CD4-positive, alpha-beta T cell treated with Interleukin-21 for 1 hour (primary cell): ENCODE results near the gene BLCAP.
"Not testable (repeated sequence)": the region's sequence is repeated elsewhere in the genome, so short reads cannot be mapped to it uniquely, and the experiment has no call there.

Experiments
- DNase-seq: peaks from one replicate; pipeline ENCODE4 v3.0.0-alpha.2; 2020

The BLCAP gene, protein sequence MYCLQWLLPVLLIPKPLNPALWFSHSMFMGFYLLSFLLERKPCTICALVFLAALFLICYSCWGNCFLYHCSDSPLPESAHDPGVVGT

GRCh38 chr20:37527638-37528445 lies at the start of gene BLCAP:
Gene BLCAP, minus strand, starts transcription at chr20:37527876. Its CDS starts 8,702 bp downstream, at chr20:37519174.
- DNase-seq = peak; percentile 94

- DNase-seq = not testable (repeated sequence)
Measured at GRCh38 chr20:37577436-37577835, 49.8 kb upstream of the BLCAP start.

DNA sequence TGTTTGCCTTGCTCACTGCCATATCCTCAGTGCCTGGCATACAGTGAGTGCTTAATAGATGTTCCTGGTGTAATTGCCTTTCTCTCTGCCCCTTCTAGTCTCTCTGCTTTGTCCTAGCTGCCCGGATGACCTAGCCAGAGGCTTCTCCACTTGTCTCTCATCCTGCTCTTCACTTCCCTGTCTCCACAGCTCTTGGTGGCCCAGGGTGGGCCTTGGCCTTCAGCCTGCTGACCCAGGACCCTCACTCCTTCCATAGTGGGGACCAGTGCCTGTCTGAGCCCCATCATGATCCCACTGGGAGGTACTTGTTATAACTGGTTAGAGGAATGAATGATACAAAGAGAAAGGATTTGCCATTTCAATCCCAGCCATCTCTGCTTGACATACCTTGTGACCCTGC lies 49.2 kb upstream of the BLCAP start:
- no peak for DNase-seq

DNA sequence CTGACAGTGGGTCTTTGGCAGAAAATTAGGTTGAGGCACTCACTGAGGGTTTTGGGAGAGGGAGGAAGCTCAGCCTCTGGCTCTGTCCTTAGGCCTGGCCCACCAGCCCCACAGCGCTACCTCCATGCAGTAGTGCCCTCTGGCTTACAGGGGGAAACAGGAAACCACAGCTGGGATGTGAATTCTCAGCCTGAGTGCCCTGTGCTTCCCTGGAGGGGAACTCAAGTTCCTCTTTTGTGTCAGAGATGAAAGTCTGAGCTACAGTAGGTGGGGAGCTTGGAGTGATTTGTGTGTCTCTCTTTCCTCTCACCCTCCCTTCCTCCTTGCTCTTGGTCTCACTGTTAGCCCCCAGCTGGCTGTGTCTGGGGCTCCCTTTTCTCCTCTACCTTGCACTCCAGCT lies 48.2 kb upstream of the BLCAP start:
- no peak for DNase-seq

GRCh38 chr20:37574199-37574890 lies 46.7 kb upstream of the BLCAP start:
- no peak for DNase-seq

DNA sequence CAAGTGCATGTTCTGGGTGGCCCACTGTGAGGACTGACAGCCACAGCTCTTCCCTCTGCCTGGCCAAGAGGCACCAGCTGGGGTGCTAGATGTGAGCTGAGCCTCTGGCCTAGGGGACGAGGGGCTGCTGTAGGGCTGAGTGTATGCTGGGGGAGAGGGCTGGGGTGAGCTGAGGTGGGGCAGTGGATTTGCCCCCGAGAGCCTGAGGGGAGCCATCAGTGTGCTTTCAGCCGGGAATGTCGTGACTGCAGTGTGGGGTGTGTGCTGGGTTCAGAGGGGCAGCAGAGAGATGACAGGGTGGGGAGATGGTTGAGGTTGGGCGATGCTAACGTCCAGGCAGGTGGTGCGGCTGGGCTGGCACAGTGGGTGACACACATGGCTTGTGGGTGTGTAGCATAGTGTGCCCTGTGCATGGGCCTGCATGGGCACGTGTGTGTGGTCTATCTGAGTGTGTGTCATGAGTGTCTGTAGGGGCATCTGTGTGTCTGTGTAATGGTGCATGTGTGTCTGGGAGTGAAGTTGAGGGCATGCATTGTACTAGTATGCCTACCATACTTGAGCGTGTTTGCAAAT lies 46.0 kb upstream of the BLCAP start:
- DNase-seq = no peak

DNA sequence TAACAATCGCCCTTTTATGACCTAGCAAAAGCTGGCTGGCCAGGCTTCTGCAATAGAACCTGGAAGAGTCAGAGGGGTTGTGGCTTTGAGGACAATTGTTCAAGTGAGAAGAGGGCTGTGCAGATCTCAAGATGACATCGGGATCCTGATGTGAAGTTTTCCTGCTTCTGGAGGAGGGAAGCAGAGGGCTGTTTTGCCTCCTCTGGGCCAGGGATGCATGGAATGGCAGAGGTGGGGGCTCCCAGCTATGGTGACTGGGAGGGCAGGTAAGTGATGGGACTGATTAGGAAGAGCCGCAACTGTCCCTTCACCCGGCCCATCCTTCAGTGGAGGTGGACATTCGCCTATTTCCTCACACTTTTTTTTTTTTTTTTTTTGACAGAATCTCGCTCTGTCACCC lies 43.4 kb upstream of the BLCAP start:
- no peak for DNase-seq

GRCh38 chr20:37570419-37570818 lies 42.7 kb upstream of the BLCAP start:
- DNase-seq = no peak

DNA sequence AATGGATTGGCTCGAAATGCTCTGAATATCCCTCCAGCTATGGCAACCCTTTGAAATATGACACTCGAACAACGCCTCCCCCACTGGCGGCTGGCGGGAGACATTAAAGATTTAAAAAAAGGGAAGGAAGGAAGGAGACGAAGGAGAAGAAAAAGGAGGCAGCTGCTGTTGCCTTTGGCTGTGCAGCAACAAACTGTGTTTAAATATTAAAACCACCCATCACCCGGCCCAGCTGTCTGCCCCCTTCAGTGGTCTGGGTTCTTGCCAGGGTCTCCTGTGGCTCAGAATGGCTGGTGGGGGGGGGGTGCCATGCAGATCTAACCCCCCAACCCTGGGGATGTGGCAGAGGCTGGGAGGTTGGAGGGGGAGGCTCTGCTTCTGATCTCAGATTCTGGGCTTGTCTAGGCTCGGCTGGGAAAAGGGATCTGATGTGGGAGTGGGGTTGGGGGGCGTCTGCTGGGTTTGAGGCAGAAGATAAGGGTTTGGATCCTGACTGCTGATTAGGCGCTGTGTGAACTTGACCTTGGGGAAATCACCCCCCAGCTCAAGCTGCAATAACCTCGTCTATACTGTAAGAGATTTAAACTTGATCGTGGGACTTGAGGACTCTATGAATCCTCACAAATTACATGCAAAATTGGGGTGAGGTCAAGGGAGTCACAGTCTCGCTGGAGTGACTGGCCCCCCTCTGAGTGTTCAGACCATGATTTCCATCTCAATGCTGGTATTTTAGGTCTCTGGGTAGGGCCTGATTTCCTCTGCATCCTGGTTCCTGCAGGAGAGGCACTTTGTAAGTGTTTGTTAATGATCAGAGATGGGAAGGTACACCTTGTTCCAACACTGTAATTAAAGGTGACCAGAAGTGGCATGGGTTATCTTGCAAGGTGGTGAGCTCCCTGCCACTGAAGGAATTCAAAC lies 40.3 kb upstream of the BLCAP start:
- no peak for DNase-seq

- DNase-seq = no peak
Measured at GRCh38 chr20:37567331-37567665, 39.6 kb upstream of the BLCAP start.

DNA sequence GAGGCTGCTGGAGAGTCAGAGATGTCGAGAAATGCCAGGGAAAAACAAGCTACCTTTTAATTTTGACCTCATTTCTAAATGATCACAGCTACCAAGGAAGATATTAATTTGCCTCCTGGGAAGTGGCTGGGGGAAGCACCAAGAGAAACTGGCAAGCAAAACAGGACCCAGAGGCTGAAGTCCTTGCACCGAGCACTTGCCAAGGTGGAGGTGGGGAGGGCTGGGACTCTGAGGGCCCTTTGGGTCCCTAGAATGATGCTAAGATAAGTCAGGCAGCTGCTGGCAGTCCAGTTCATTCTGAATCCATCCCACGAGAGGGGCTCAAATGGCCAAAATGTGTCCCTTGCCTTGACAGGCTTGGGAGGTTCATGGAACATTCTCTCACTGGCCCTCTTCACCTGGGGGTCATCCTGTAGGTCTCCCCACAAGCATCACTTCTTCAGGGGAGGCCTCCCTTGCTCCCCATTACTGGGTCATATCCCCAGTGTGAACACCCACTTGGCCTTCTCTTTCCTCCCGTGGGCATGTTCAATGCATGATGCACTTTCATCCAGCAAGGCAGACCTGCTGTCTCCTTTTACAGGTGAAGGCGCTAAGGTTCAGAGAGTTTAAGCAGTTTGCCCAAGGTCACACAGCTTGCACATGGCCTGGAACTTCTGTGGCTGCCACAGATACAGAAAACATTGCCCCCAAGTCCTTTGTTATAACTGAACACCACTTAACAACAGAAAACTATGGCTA lies 39.1 kb upstream of the BLCAP start:
- no peak for DNase-seq

GRCh38 chr20:37565134-37565811 lies 37.6 kb upstream of the BLCAP start:
- no peak for DNase-seq

DNA sequence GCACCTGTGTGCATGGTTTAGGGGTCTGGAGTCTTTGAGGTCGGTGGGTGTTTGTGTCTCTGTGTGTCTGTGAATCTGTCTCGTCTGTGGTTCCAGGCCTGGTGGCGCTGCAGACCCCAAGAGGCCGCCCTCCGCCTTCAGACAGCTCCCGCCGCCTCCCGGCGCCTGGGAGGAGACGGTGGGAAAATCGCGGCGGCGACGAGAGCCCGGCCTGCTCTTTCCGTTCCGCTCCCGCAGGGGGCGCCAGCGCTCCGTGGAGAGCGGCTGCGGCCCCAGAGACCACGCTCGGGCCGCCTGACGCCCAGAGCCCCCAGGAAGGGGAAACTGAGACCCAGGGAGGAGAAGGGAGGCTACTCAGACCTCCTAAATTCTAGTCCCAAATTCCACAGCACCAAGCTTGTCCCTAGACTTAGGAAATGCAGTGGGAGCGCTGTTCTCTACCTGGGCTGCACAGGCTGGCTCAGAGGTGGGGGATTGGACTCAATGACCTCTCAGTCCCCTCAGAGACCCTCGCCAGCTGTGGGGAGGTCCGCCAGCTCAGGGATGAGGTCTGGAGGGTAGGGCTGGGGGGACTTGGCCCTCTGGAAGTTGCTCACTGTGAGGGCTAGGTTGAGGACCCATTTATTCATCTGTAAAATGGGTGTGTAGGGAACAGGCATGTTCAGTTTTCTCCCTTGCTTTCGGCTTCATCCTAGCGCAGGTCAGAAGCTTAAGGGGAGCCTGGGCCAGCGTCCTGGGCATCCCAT lies 36.9 kb upstream of the BLCAP start:
- peak; percentile 25 for DNase-seq

DNA sequence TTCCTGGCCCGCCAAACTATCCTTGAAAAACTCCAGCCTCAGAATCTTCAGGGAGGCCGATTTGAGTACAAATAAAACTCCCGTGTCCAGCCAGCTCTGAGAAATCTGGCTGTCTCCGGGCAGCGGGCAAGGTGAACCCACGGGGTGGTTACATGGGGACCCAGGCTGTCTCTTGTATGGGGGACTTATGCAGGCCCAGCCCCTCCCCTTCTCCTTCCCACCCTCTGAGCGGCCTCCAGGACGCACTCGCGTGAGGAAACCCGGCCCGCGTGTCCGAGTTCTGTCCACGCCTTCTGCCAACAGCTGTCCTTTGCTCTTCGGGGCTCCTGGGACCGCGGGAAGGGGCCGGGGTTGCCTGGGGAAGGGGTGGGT lies 36.3 kb upstream of the BLCAP start:
- DNase-seq = no peak

DNA sequence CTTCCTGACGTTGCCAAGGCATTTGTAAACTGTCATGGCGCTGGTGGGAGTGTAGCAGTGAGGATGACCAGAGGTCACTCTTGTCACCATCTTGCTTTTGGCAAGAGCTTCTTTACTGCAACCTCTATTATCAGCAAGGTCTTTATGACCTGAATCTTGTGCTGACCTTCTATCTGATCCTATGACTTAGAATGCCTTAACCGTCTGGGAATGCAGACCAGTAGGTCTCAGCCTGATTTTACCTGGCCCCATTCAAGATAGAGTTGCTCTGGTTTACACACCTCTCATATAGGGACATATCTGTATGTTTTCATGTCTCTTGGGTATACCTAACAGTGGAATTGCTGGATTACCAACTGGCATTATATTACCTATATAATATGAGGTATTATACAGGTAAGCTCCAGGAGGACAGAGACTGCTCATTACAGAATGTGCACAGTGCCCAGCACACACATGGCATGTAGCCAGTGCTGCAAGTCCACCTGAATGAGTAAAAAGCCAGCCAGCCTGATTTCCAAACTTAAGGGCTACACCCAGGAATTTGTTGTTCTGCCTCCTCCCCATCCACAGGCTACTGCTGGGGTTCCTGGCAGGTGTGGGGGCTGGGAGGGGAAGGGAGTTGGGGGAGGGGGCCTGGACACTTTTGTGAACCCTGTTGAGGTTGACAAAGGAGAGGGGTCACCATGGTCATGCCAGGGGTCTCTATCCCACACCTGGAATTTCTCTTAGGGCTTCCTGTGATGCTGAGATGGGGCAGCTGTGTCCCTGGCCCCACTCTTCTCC lies 35.2 kb upstream of the BLCAP start:
- DNase-seq = no peak

DNA sequence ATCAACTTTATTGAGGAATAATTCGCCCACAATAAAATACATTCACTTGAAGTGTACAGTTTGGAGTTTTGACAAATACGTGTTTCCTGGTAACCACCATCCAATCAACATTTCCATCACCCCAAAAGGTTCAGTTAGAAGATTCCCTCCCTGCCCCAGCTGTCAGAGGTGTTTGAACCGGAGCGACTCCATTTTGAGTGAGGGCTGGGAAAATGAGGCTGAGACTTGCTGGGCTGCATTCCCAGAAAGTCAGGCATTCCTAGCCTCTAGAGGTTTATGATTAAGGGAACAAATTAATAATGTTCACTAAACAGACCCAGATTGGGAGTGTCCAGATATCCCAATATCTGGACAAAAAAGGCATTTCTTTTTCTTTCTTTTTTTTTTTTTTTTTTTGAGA lies 33.0 kb upstream of the BLCAP start:
- DNase-seq = no peak

GRCh38 chr20:37559312-37560027 lies 31.8 kb upstream of the BLCAP start:
- DNase-seq = no peak

DNA sequence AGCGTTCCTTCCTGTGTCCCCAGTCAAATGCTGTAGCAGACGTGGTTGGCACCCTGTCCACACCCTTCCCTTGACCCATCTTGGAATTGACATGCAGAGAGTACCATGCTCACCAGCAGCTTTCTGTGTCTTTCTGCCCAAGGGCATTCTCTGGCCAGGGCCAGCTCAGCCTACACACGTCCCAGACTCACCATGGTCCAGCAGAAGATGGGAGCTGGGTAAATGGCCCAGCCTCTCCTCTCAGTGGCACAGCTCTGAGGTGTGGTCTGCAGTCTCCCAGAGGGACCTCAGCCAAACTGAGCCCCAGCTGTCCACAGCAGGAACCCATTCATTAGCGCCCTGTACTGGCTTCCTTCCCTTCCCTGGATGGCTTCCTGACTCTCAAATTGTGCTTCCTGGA lies 31.1 kb upstream of the BLCAP start:
- no peak for DNase-seq

DNA sequence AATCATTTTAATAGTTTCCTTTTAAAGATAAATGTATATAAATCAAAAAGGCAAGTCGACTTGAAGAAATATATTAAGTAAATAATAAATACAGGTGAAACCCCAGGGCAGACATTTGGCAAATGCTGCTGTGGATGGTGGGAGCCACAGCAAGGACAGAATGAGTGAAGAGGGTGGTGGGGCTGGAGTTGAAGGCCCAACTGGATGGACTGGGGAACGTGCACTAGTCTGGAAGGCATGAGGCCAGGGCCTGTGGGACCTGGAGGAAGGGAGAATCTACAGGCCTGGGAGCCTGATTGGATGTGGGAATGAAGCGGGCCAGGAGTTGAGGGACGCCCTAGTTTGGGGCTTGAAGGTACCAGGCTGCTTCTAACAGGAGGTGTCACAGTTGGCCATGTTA lies 30.6 kb upstream of the BLCAP start:
- DNase-seq = no peak
